GM21717 (cell line): Measurements from ENCODE around the gene NCKAP5.

Source experiments
- ATAC-seq: cut with Tn5 transposase; IDR thresholded peaks from one replicate; pipeline ENCODE4 v1.9.1; 2021; ENCODE audit warnings: mild to moderate bottlenecking, moderate library complexity; ENCODE audit not compliant: unreplicated experiment

Gene NCKAP5

DNA sequence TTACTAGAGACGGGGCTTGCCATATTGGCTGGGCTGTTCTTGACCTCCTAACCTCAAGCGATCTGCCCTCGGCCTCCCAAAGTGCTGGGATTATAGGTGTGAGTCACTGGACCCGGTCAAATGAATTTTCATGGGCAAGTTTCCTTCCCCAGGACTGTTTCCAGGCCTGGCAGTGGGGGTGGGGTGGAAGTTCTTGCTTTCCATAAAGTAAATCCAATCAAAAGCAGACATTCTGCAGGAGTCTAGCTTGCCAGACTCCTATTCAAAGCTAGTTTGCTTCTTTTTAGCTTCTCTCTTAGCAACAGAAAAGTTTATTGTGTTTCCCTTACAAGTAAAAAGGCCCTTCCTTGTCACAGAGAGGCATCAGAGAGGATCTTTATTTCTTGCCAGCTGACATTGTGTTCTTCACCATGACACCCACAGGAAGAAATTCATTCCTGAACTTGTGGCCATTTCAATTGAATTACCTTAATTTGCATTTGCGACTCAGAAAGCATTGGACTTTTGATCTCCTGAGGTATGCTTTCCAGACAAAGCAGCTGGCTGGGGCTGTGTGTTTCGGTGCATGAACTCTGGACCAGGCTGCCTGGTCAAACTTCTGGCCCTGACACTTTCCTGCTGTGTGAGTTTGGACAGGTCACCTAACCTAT is 936.1 kb downstream of the NCKAP5 start:
- no peak for ATAC-seq

DNA sequence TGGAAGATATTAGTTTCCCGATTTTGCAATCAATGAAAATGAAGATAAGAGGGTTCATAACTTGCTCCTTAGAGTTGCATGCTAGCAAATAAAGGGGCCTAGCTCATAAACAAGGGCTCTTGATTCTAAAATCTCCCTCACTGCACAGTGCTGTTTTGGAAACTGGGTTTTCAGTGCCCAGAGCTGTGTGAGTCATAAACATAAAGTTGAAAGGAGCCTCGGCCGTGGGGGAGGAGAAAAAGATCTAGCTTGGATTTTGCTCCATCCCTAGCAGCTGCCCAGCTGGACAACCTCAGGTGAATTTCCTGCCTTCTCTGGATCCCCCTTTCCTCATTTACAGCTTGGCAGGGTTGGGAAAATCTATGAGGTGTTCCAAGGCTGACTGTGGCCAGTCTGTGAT is 940.7 kb downstream of the NCKAP5 start:
- no peak for ATAC-seq

- ATAC-seq, result no peak
Measured at GRCh38 chr2:132623096-132623839, 945.0 kb downstream of the NCKAP5 start.
